Loucy (cell line): ENCODE measurements around the gene SLC35G3.

ENCODE experiments used
- H2AFZ ChIP-seq: fragments of 200-600 bp; sonication (generic); 2 replicates; pipeline ENCODE4 v1.6.0; 2016; ENCODE audit warnings: antibody characterized with exemption, mild to moderate bottlenecking, low read length, moderate library complexity
- H3F3A ChIP-seq: fragments of 200-600 bp; 2 replicates; pipeline ENCODE4 v1.6.0; 2016; ENCODE audit warnings: antibody characterized with exemption, low read depth, mild to moderate bottlenecking
- H3K27me3 ChIP-seq: fragments of 200-600 bp; sonication (generic); 2 replicates; pipeline ENCODE4 v1.6.1; 2014; ENCODE audit warnings: low read length, mild to moderate bottlenecking; ENCODE audit not compliant: insufficient read depth, poor library complexity, severe bottlenecking
- H3K36me3 ChIP-seq: fragments of 200-600 bp; sonication (generic); 2 replicates; pipeline ENCODE4 v1.6.1; 2016; ENCODE audit warnings: low read length; ENCODE audit not compliant: insufficient read depth
- H3K4me1 ChIP-seq: fragments of 200-600 bp; sonication (generic); 2 replicates; pipeline ENCODE4 v1.5.1; 2014; ENCODE audit warnings: low read length, mild to moderate bottlenecking; ENCODE audit not compliant: insufficient read depth, poor library complexity, severe bottlenecking
- H3K4me2 ChIP-seq: fragments of 200-600 bp; sonication (generic); 2 replicates; pipeline ENCODE4 v1.6.0; 2014; ENCODE audit warnings: antibody characterized with exemption, low read length, low read depth, mild to moderate bottlenecking; ENCODE audit not compliant: poor library complexity, severe bottlenecking
- H3K4me3 ChIP-seq: fragments of 200-600 bp; sonication (generic); 2 replicates; pipeline ENCODE4 v1.5.1; 2014; ENCODE audit warnings: low read length, mild to moderate bottlenecking, mixed read lengths; ENCODE audit not compliant: poor library complexity, severe bottlenecking
- H3K79me2 ChIP-seq: fragments of 200-600 bp; sonication (generic); 2 replicates; pipeline ENCODE4 v1.6.1; 2014; ENCODE audit warnings: low read length; ENCODE audit not compliant: insufficient read depth
- H3K9ac ChIP-seq: fragments of 200-600 bp; sonication (generic); 2 replicates; pipeline ENCODE4 v1.6.0; 2014; ENCODE audit warnings: mild to moderate bottlenecking, low read depth, low read length, moderate library complexity; ENCODE audit not compliant: poor library complexity, severe bottlenecking
- H3K9me2 ChIP-seq: fragments of 200-600 bp; sonication (generic); replicated peaks from 2 replicates; pipeline ENCODE4 v1.6.1; 2016; ENCODE audit warnings: low read depth, low read length, mixed read lengths
- H3K9me3 ChIP-seq: fragments of 200-600 bp; sonication (generic); 2 replicates; pipeline ENCODE4 v1.6.1; 2014; ENCODE audit warnings: mild to moderate bottlenecking, antibody characterized with exemption, low read length, low read depth; ENCODE audit not compliant: insufficient read depth
- H4K20me1 ChIP-seq: fragments of 200-600 bp; sonication (generic); 2 replicates; pipeline ENCODE4 v1.6.0; 2014; ENCODE audit warnings: antibody characterized with exemption, low read length, mild to moderate bottlenecking; ENCODE audit not compliant: insufficient read depth, poor library complexity, severe bottlenecking
- CTCF ChIP-seq: fragments of 200-600 bp; sonication (generic); conservative IDR thresholded peaks from 2 replicates; pipeline ENCODE4 v1.5.1; 2014; ENCODE audit warnings: mild to moderate bottlenecking, antibody characterized with exemption, low read length
- EZH2phosphoT487 ChIP-seq: fragments of 200-600 bp; IDR thresholded peaks from 2 replicates; pipeline ENCODE4 v1.6.1; 2018; ENCODE audit warnings: antibody characterized with exemption, mild to moderate bottlenecking, moderate library complexity, borderline replicate concordance

The SLC35G3 gene

GRCh38 chr17:35166526-35166925, 27.7 kb downstream of the SLC35G3 start:
- no peak overlapping the region for H3K4me3 ChIP-seq
- TF ChIP-seq CTCF (no peak), EZH2phosphoT487 (no peak)

GRCh38 chr17:35164716-35165115, 29.5 kb downstream of the SLC35G3 start:
- H3K4me3 ChIP-seq, result no peak overlapping the region
- no peak overlapping the region for H3K9ac ChIP-seq
- peaks cover 22% of the 10 kb centered on the region for H3K4me1 ChIP-seq
- no peaks in the 10 kb centered on the region for H3K9me2 ChIP-seq
- H3K9me3 ChIP-seq, result no peaks in the 10 kb centered on the region
- no peaks in the 10 kb centered on the region for H3F3A ChIP-seq
- no peaks in the 10 kb centered on the region for H3K36me3 ChIP-seq
- H4K20me1 ChIP-seq, result no peaks in the 10 kb centered on the region
- H3K27me3 ChIP-seq, result no peaks in the 10 kb centered on the region
- H3K4me2 ChIP-seq, result no peak overlapping the region
- no peaks in the 10 kb centered on the region for H3K79me2 ChIP-seq
- TF ChIP-seq CTCF (no peak), EZH2phosphoT487 (no peak)
- no peak overlapping the region for H2AFZ ChIP-seq

More at GRCh38 chr17:35166526-35166925, 27.7 kb downstream of the SLC35G3 start:
- H3K9ac ChIP-seq, result no peak overlapping the region
- no peak overlapping the region for H3K4me2 ChIP-seq
- no peaks in the 10 kb centered on the region for H4K20me1 ChIP-seq
- no peaks in the 10 kb centered on the region for H3K9me2 ChIP-seq
- H3K27me3 ChIP-seq, result no peaks in the 10 kb centered on the region
- no peaks in the 10 kb centered on the region for H3K79me2 ChIP-seq
- H3K36me3 ChIP-seq, result no peaks in the 10 kb centered on the region
- no peaks in the 10 kb centered on the region for H3K9me3 ChIP-seq
- no peak overlapping the region for H2AFZ ChIP-seq
- H3K4me1 ChIP-seq, result peaks cover 6% of the 10 kb centered on the region
- no peaks in the 10 kb centered on the region for H3F3A ChIP-seq

- Histone ChIP-seq H3K4me1 (peaks cover 22% of the 10 kb centered on the region), H4K20me1 (no peaks in the 10 kb centered on the region)
Observed at GRCh38 chr17:35163886-35164285, 30.3 kb downstream of the SLC35G3 start.

More at GRCh38 chr17:35163886-35164285, 30.3 kb downstream of the SLC35G3 start:
- H3K4me2 ChIP-seq, result no peak overlapping the region
- TF ChIP-seq CTCF (no peak), EZH2phosphoT487 (no peak)
- no peaks in the 10 kb centered on the region for H3K9me2 ChIP-seq
- no peak overlapping the region for H3K9ac ChIP-seq
- no peaks in the 10 kb centered on the region for H3K36me3 ChIP-seq
- no peaks in the 10 kb centered on the region for H3K79me2 ChIP-seq
- H2AFZ ChIP-seq, result no peak overlapping the region
- no peak overlapping the region for H3K4me3 ChIP-seq
- H3K9me3 ChIP-seq, result no peaks in the 10 kb centered on the region
- no peaks in the 10 kb centered on the region for H3F3A ChIP-seq
- no peaks in the 10 kb centered on the region for H3K27me3 ChIP-seq
